OCI-LY3 (cell line): ENCODE measurements around the gene TAF1B.

ENCODE experiments used
- CTCF ChIP-seq: fragments of 200-600, 300-600 bp; sonication (generic); IDR thresholded peaks from 2 replicates; pipeline ENCODE4 v1.5.1; 2014; ENCODE audit warnings: antibody characterized with exemption, low read length, low read depth
- EZH2phosphoT487 ChIP-seq: fragments of 200-600 bp; shearing (Covaris generic); IDR thresholded peaks from 2 replicates; pipeline ENCODE4 v1.6.1; 2018; ENCODE audit warnings: antibody characterized with exemption, mixed run types, low read depth

GRCh38 chr2:9811216-9811615, 32.1 kb upstream of the TAF1B start:
- TF ChIP-seq CTCF = no peak
- no peak for TF ChIP-seq EZH2phosphoT487
